H1 (cell line): Measurements from ENCODE around the gene INTS1. TPM values are rescaled to one million over a fixed set of nuclear protein-coding genes. Genes with fewer than 3 reads are reported as not detected.

Source experiments
- CTCF ChIA-PET: fragments of 300-600 bp; sonication (Branson Sonifier 250); formaldehyde crosslinking; loops from one replicate; lab custom pipeline; 2021; ENCODE audit not compliant: partially characterized antibody; lab: Charles Lee
- POLR2A ChIA-PET: fragments of 300-600 bp; sonication (Branson Sonifier 250); formaldehyde crosslinking; loops from one replicate; lab custom pipeline; 2021; ENCODE audit warnings: inconsistent platforms; ENCODE audit not compliant: partially characterized antibody; lab: Charles Lee
- DNase-seq, 2 experiments: peaks; one replicate each; pipeline versions ENCODE4 v3.0.0 to v3.0.0-alpha.2; 2010 to 2022; ENCODE audit warnings: low spot score in 2 of 2, low read depth in 1 of 2, mixed read lengths in 1 of 2
- FAIRE-seq: peaks from 2 replicates; lab custom pipeline; 2011; peaks lifted over from hg19 to GRCh38; lab: Jason Lieb, UNC
- H2AFZ ChIP-seq: 2 replicates; pipeline ENCODE4 v1.8.1; 2012; ENCODE audit warnings: low read length, inconsistent platforms
- H2AK5ac ChIP-seq: 2 replicates; pipeline ENCODE4 v1.6.1; 2013; ENCODE audit warnings: low read depth, low read length
- H2BK120ac ChIP-seq: replicated peaks from 2 replicates; pipeline ENCODE3; 2013; ENCODE audit warnings: low read depth, low read length, inconsistent platforms
- H2BK12ac ChIP-seq: 2 replicates; pipeline ENCODE4 v1.6.1; 2013; ENCODE audit warnings: low read depth, low read length
- H2BK15ac ChIP-seq: 2 replicates; pipeline ENCODE4 v1.6.1; 2013; ENCODE audit warnings: low read length
- H2BK20ac ChIP-seq: 2 replicates; pipeline ENCODE4 v1.6.1; 2013; ENCODE audit warnings: low read length
- H2BK5ac ChIP-seq: 2 replicates; pipeline ENCODE4 v1.6.1; 2013; ENCODE audit warnings: low read depth, low read length
- H3K14ac ChIP-seq: 2 replicates; pipeline ENCODE4 v1.6.1; 2013; ENCODE audit warnings: inconsistent platforms; ENCODE audit not compliant: insufficient read length
- H3K18ac ChIP-seq: 2 replicates; pipeline ENCODE4 v1.6.1; 2013; ENCODE audit warnings: low read length; ENCODE audit errors: extremely low read depth
- H3K23ac ChIP-seq: 2 replicates; pipeline ENCODE4 v1.6.1; 2013; ENCODE audit warnings: inconsistent platforms; ENCODE audit not compliant: insufficient read length
- H3K23me2 ChIP-seq: 2 replicates; pipeline ENCODE4 v1.6.1; 2013; ENCODE audit warnings: low read depth, low read length
- H3K27ac ChIP-seq: 2 replicates; pipeline ENCODE4 v1.6.1; 2011; ENCODE audit warnings: low read depth, low read length, inconsistent platforms
- H3K27me3 ChIP-seq, 4 experiments: replicated peaks in 1 of 4; 1 replicate in 1 of 4; 2 replicates in 3 of 4; pipeline versions ENCODE4 v1.6.1 to v1.8.1; 2011 to 2013; ENCODE audit warnings: low read length in 3 of 4, mild to moderate bottlenecking in 3 of 4, inconsistent platforms in 2 of 4, mixed read lengths in 2 of 4, moderate library complexity in 1 of 4; ENCODE audit not compliant: control insufficient read depth in 3 of 4, insufficient read depth in 3 of 4; ENCODE audit errors: extremely low read depth in 1 of 4
- H3K36me3 ChIP-seq, 4 experiments: 2 replicates each; pipeline versions ENCODE4 v1.6.1 to v1.8.1; 2011 to 2013; ENCODE audit warnings: mild to moderate bottlenecking in 4 of 4, low read length in 3 of 4, moderate library complexity in 2 of 4, control low read depth in 1 of 4, inconsistent platforms in 1 of 4; ENCODE audit not compliant: insufficient read depth in 4 of 4, control insufficient read depth in 2 of 4
- H3K4ac ChIP-seq: replicated peaks from 2 replicates; pipeline ENCODE3; 2013; ENCODE audit warnings: low read length, low read depth, mixed read lengths, inconsistent platforms; ENCODE audit not compliant: insufficient read length
- H3K4me1 ChIP-seq, 4 experiments: replicated peaks in 1 of 4; 1 replicate in 1 of 4; 2 replicates in 3 of 4; pipeline versions ENCODE4 v1.6.1 to v1.8.1; 2011 to 2013; ENCODE audit warnings: low read length in 3 of 4, inconsistent platforms in 2 of 4, mixed read lengths in 1 of 4; ENCODE audit not compliant: insufficient read depth in 4 of 4, control insufficient read depth in 3 of 4
- H3K4me2 ChIP-seq, 2 experiments: 2 replicates each; pipeline versions ENCODE4 v1.6.1 to v1.8.1; 2011 to 2013; ENCODE audit warnings: low read depth in 2 of 2, low read length in 2 of 2, control low read depth in 1 of 2, inconsistent platforms in 1 of 2, mild to moderate bottlenecking in 1 of 2; ENCODE audit not compliant: insufficient read depth in 1 of 2
- H3K4me3 ChIP-seq, 4 experiments: fragments of 200-600, 300-600 bp in 1 of 4; sonication (generic), shearing (Covaris generic), sonication (Bioruptor Twin) in 1 of 4; 2 replicates each; pipeline versions ENCODE4 v1.5.1 to v1.8.1; 2011 to 2016; ENCODE audit warnings: low read length in 4 of 4, low read depth in 3 of 4, control low read depth in 2 of 4, inconsistent platforms in 2 of 4, mild to moderate bottlenecking in 2 of 4, mixed read lengths in 1 of 4, moderate library complexity in 1 of 4; ENCODE audit not compliant: insufficient read depth in 2 of 4; ENCODE audit errors: extremely low read depth in 1 of 4
- H3K56ac ChIP-seq: replicated peaks from 2 replicates; pipeline ENCODE3; 2013; ENCODE audit warnings: low read depth, mild to moderate bottlenecking, mixed read lengths, low read length, inconsistent platforms; ENCODE audit not compliant: insufficient read length
- H3K79me1 ChIP-seq: 2 replicates; pipeline ENCODE4 v1.6.1; 2013; ENCODE audit warnings: low read depth, low read length, control low read depth
- H3K79me2 ChIP-seq, 2 experiments: 2 replicates each; pipeline versions ENCODE4 v1.6.1 to v1.8.1; 2012 to 2013; ENCODE audit warnings: low read length in 2 of 2, mild to moderate bottlenecking in 2 of 2, inconsistent platforms in 1 of 2; ENCODE audit not compliant: insufficient read depth in 2 of 2, control insufficient read depth in 1 of 2
- H3K9ac ChIP-seq, 4 experiments: replicated peaks in 1 of 4; 1 replicate in 1 of 4; 2 replicates in 3 of 4; pipeline versions ENCODE4 v1.6.1 to v1.8.1; 2011 to 2013; ENCODE audit warnings: low read depth in 3 of 4, low read length in 3 of 4, control low read depth in 2 of 4, mild to moderate bottlenecking in 2 of 4, moderate library complexity in 2 of 4, inconsistent platforms in 1 of 4; ENCODE audit errors: extremely low read depth in 1 of 4
- H3K9me3 ChIP-seq, 2 experiments: 2 replicates each; pipeline versions ENCODE4 v1.6.1 to v1.8.1; 2012 to 2013; ENCODE audit warnings: mild to moderate bottlenecking in 2 of 2, moderate library complexity in 2 of 2, control low read depth in 1 of 2, inconsistent platforms in 1 of 2, low read depth in 1 of 2, low read length in 1 of 2, mixed read lengths in 1 of 2; ENCODE audit not compliant: insufficient read depth in 2 of 2
- H4K20me1 ChIP-seq, 2 experiments: replicated peaks in 1 of 2; 2 replicates each; pipeline versions ENCODE3 to v1.8.1; 2011 to 2013; ENCODE audit warnings: inconsistent platforms in 2 of 2, low read length in 2 of 2, mild to moderate bottlenecking in 1 of 2; ENCODE audit not compliant: insufficient read depth in 2 of 2, control insufficient read depth in 1 of 2
- H4K5ac ChIP-seq: 2 replicates; pipeline ENCODE4 v1.6.1; 2013; ENCODE audit warnings: low read length, low read depth, mixed read lengths, inconsistent platforms; ENCODE audit not compliant: insufficient read length
- H4K8ac ChIP-seq: 2 replicates; pipeline ENCODE4 v1.8.0; 2013; ENCODE audit warnings: mild to moderate bottlenecking, moderate library complexity, low read length, inconsistent platforms; ENCODE audit not compliant: insufficient read depth; ENCODE audit errors: extremely low read depth
- H4K91ac ChIP-seq: replicated peaks from 2 replicates; pipeline ENCODE3; 2013; ENCODE audit warnings: low read length, mixed read lengths, inconsistent platforms; ENCODE audit not compliant: insufficient read length
- BCL11A ChIP-seq, 2 experiments: IDR thresholded peaks; one replicate each; pipeline ENCODE4 v1.6.1; 2011; ENCODE audit warnings: low read depth in 2 of 2, low read length in 2 of 2, mild to moderate bottlenecking in 2 of 2
- CHD2 ChIP-seq: IDR thresholded peaks from 2 replicates; pipeline ENCODE4 v1.6.1; 2012; ENCODE audit warnings: low read length, improper control_type of control experiment
- CTBP2 ChIP-seq: IDR thresholded peaks from 2 replicates; pipeline ENCODE4 v1.7.0; 2011; ENCODE audit warnings: borderline replicate concordance, mild to moderate bottlenecking, moderate library complexity, mixed read lengths, low read length; ENCODE audit not compliant: insufficient read depth, insufficient read length
- KDM4A ChIP-seq: IDR thresholded peaks from one replicate; pipeline ENCODE4 v1.7.1; 2012; ENCODE audit warnings: low read depth, mild to moderate bottlenecking, moderate library complexity, low read length, inconsistent platforms; ENCODE audit not compliant: severe bottlenecking
- NANOG ChIP-seq: IDR thresholded peaks from 2 replicates; pipeline ENCODE4 v1.6.1; 2011; ENCODE audit warnings: low read length, low read depth, mild to moderate bottlenecking, inconsistent platforms; ENCODE audit not compliant: insufficient read depth, poor library complexity, severe bottlenecking
- POLR2A ChIP-seq, 2 experiments: IDR thresholded peaks; 1 replicate in 1 of 2; 2 replicates in 1 of 2; pipeline ENCODE4 v1.6.1; 2011; ENCODE audit warnings: low read depth in 2 of 2, low read length in 2 of 2, mild to moderate bottlenecking in 2 of 2; ENCODE audit errors: control extremely low read depth in 1 of 2
- RAD21 ChIP-seq, 2 experiments: IDR thresholded peaks in 1 of 2; conservative IDR thresholded peaks in 1 of 2; 2 replicates each; pipeline ENCODE4 v1.6.1; 2011; ENCODE audit warnings: low read depth in 2 of 2, low read length in 2 of 2, improper control_type of control experiment in 1 of 2, inconsistent platforms in 1 of 2, mild to moderate bottlenecking in 1 of 2, moderate library complexity in 1 of 2
- RBBP5 ChIP-seq: IDR thresholded peaks from 2 replicates; pipeline ENCODE4 v1.7.1; 2012; ENCODE audit warnings: low read depth, mild to moderate bottlenecking, inconsistent platforms, low read length, moderate library complexity, borderline replicate concordance
- RXRA ChIP-seq: IDR thresholded peaks from 2 replicates; pipeline ENCODE4 v1.6.1; 2011; ENCODE audit warnings: low read depth, mild to moderate bottlenecking, low read length, moderate library complexity; ENCODE audit not compliant: insufficient read depth
- SIRT6 ChIP-seq: IDR thresholded peaks from one replicate; pipeline ENCODE4 v1.7.1; 2012; ENCODE audit warnings: low read length, inconsistent platforms
- SIX5 ChIP-seq: IDR thresholded peaks from 2 replicates; pipeline ENCODE4 v1.6.1; 2011; ENCODE audit warnings: mild to moderate bottlenecking, low read depth, low read length
- SP1 ChIP-seq: IDR thresholded peaks from 2 replicates; pipeline ENCODE4 v1.6.1; 2011; ENCODE audit warnings: low read depth, low read length
- TBP ChIP-seq: IDR thresholded peaks from 2 replicates; pipeline ENCODE4 v1.6.1; 2011; ENCODE audit warnings: low read depth, low read length, improper control_type of control experiment
- TCF12 ChIP-seq: IDR thresholded peaks from 2 replicates; pipeline ENCODE4 v1.6.1; 2011; ENCODE audit warnings: low read depth, mild to moderate bottlenecking, low read length
- WGBS, 2 experiments: shearing (Covaris generic) in 1 of 2; methylation state at CpG; one replicate each; pipeline versions ENCODE4 v1.1.6 to v1.1.7; 2013 to 2015; ENCODE audit warnings: low lambda C conversion rate in 2 of 2, mixed read lengths in 2 of 2, inconsistent platforms in 1 of 2, low coverage in 1 of 2, missing lambda C conversion rate in 1 of 2; ENCODE audit not compliant: insufficient replicate concordance in 2 of 2, insufficient coverage in 1 of 2, insufficient read length in 1 of 2; ENCODE audit errors: extremely low coverage in 1 of 2, missing lambda C conversion rate in 1 of 2; 5-methylcytosine and 5-hydroxymethylcytosine counted together
- polyA plus RNA-seq, 7 experiments: library from polyadenylated mRNA; depleted of rRNA in 3 of 7; stranded (reverse) in 5 of 7; unstranded in 2 of 7; fragments of >200 nt in 5 of 7; fragments of 200-250 nt in 2 of 7; gene quantifications; 1 replicate in 5 of 7; 2 replicates in 1 of 7; 4 replicates in 1 of 7; pipeline versions ENCODE4 v1.2.1 to v1.2.3, GENCODE V29; 2011 to 2013; ENCODE audit warnings: missing spikeins in 2 of 7, mixed read lengths in 2 of 7
- total RNA-seq: library from RNA; stranded (reverse); fragmentation: NEBNext Ultra II Directional; extraction: Animal tissue kit (Norgen Biotek cat#: 25700); gene quantifications from 2 replicates; pipeline ENCODE4 v1.2.1, GENCODE V29; 2021

Gene INTS1
- total and polyA plus RNA-seq, 2 of the 8 experiments (the other 6 are each of a cell fraction or from before 2014, with no cell fraction given), result 76.9 to 104 TPM

- Histone ChIP-seq H4K91ac (peak overlapping the region; percentile 73), H3K4me2 (no peak overlapping the region), H3K4me3 (no peak overlapping the region), H3K27ac (no peak overlapping the region), H3K4ac (peak overlapping the region; percentile 96), H2BK15ac (peak overlapping the region; percentile 99), H3K14ac (no peak overlapping the region), H3K79me1 (no peaks in the 10 kb centered on the region), H2BK20ac (peak overlapping the region; percentile 55; the same call in 1 of the 2 replicates), H3K56ac (no peak overlapping the region), H2BK120ac (no peak overlapping the region), H3K18ac (no peak overlapping the region), H3K4me1 (no peaks in the 10 kb centered on the region; a peak in 1 of 7 replicates), H4K20me1 (peaks cover 0 to 3% of the 10 kb centered on the region in 2 experiments), H3K23ac (no peak overlapping the region), H3K9me3 (no peaks in the 10 kb centered on the region), H3K79me2 (no peaks in the 10 kb centered on the region), H3K27me3 (no peaks in the 10 kb centered on the region), H2BK12ac (peak overlapping the region; percentile 87; the same call in 1 of the 2 replicates), H2AFZ (no peak overlapping the region), H2BK5ac (no peak overlapping the region; the same call in 1 of the 2 replicates), H3K9ac (no peak overlapping the region), H3K36me3 (no peaks in the 10 kb centered on the region), H4K5ac (no peak overlapping the region), H4K8ac (no peak overlapping the region), H3K23me2 (no peaks in the 10 kb centered on the region), H2AK5ac (peak overlapping the region; percentile 79; the same call in 1 of the 2 replicates)
- ChIA-PET CTCF (interaction anchor here (1.0 to 1.6 kb wide), 4 partner anchors 10 to 74 kb away, joined by 4 to 7 read pairs (median 4); no protein-coding TSS in a partner anchor), POLR2A (interaction anchor here (1.4 kb wide), 1 partner anchor 74 kb away, joined by 3 read pairs; no protein-coding TSS in a partner anchor)
- FAIRE-seq, result no peak
- 84% methylated on average over 14 of the region's 14 CpGs; no CpG with 5 or more reads in 1 of the 2 experiments for WGBS, 2 experiments
- no peak for DNase-seq
- TF ChIP-seq NANOG, result no peak
- no peak for TF ChIP-seq CTBP2
- TF ChIP-seq SIRT6, result no peak
- TF ChIP-seq SIX5, result no peak
- TF ChIP-seq BCL11A (IDR thresholded peaks at IDR 0.05; ENCODE audit: low read depth in 2 of 2, low read length in 2 of 2), result no peak
- TF ChIP-seq CHD2, result no peak
- TF ChIP-seq RBBP5, result no peak
- TF ChIP-seq KDM4A, result no peak
- TF ChIP-seq TBP, result no peak
- no peak for TF ChIP-seq RXRA
- TF ChIP-seq POLR2A (IDR thresholded peaks at IDR 0.05; ENCODE audit: control extremely low read depth in 1 of 2, low read depth in 2 of 2, low read length in 2 of 2), result no peak
- TF ChIP-seq TCF12, result no peak
- TF ChIP-seq SP1, result no peak
- TF ChIP-seq RAD21 (IDR thresholded peaks at IDR 0.05 in 1 of 2, conservative IDR thresholded peaks at IDR 0.05 in 1 of 2; ENCODE audit: low read depth in 2 of 2, low read length in 2 of 2), result no peak
These were observed 44.8 kb upstream of the INTS1 start for GRCh38 chr7:1548944-1549343.
